DND-41 (cell line): ENCODE measurements around the gene FMOD.
A peak's percentile ranks its signal among the peaks of the same experiment; 100 is the strongest.

Experiments
- ATAC-seq: fragments of 200-7000 bp; cut with Tn5 transposase; 3 replicates; pipeline ENCODE4 v1.9.1; 2021; ENCODE audit warnings: low read depth; ENCODE audit not compliant: insufficient read depth
- DNase-seq: peaks from one replicate; pipeline ENCODE4 v3.0.0-alpha.2; 2020
- H2AFZ ChIP-seq: 2 replicates; pipeline ENCODE4 v1.6.0; 2012; ENCODE audit warnings: low read depth, low read length
- H3K27ac ChIP-seq: 2 replicates; pipeline ENCODE4 v1.5.1; 2012; ENCODE audit warnings: low read length, inconsistent platforms
- H3K27me3 ChIP-seq: fragments of 200-600 bp; sonication (generic); 2 replicates; pipeline ENCODE4 v1.6.0; 2012; ENCODE audit warnings: low read length, mild to moderate bottlenecking, inconsistent platforms; ENCODE audit not compliant: insufficient read depth, poor library complexity
- H3K36me3 ChIP-seq: 2 replicates; pipeline ENCODE4 v1.5.1; 2012; ENCODE audit warnings: low read length, inconsistent platforms; ENCODE audit not compliant: insufficient read depth
- H3K4me1 ChIP-seq: 2 replicates; pipeline ENCODE4 v1.5.1; 2012; ENCODE audit warnings: mild to moderate bottlenecking, low read length; ENCODE audit not compliant: insufficient read depth
- H3K4me2 ChIP-seq: 2 replicates; pipeline ENCODE4 v1.6.0; 2012; ENCODE audit warnings: mild to moderate bottlenecking, moderate library complexity, low read length, inconsistent platforms; ENCODE audit not compliant: insufficient read depth
- H3K4me3 ChIP-seq, 2 experiments: fragments of 200-600 bp in 1 of 2; shearing (Covaris generic) in 1 of 2; 2 replicates each; pipeline ENCODE4 v1.5.1; 2012 to 2016; ENCODE audit warnings: inconsistent platforms in 2 of 2, low read length in 2 of 2, mild to moderate bottlenecking in 2 of 2, low read depth in 1 of 2, moderate library complexity in 1 of 2
- H3K79me2 ChIP-seq: 2 replicates; pipeline ENCODE4 v1.6.0; 2012; ENCODE audit warnings: low read length, inconsistent platforms; ENCODE audit not compliant: insufficient read depth
- H3K9ac ChIP-seq: 2 replicates; pipeline ENCODE4 v1.6.0; 2012; ENCODE audit warnings: low read depth, mild to moderate bottlenecking, inconsistent platforms, low read length, moderate library complexity
- H3K9me3 ChIP-seq: 2 replicates; pipeline ENCODE4 v1.5.1; 2012; ENCODE audit warnings: low read length, moderate library complexity, mild to moderate bottlenecking, inconsistent platforms; ENCODE audit not compliant: insufficient read depth, severe bottlenecking
- H4K20me1 ChIP-seq: 2 replicates; pipeline ENCODE4 v1.6.0; 2012; ENCODE audit warnings: low read length; ENCODE audit not compliant: insufficient read depth
- CTCF ChIP-seq: IDR thresholded peaks from 2 replicates; pipeline ENCODE4 v1.5.1; 2012; ENCODE audit warnings: borderline replicate concordance, low read length, moderate library complexity, mild to moderate bottlenecking; ENCODE audit not compliant: poor library complexity, severe bottlenecking; ENCODE audit errors: extremely low read depth
- EZH2 ChIP-seq: IDR thresholded peaks from 3 replicates; pipeline ENCODE4 v1.6.1; 2012; ENCODE audit warnings: borderline replicate concordance, low read depth, mild to moderate bottlenecking, moderate library complexity, low read length, inconsistent platforms; ENCODE audit not compliant: severe bottlenecking

The FMOD gene

DNA sequence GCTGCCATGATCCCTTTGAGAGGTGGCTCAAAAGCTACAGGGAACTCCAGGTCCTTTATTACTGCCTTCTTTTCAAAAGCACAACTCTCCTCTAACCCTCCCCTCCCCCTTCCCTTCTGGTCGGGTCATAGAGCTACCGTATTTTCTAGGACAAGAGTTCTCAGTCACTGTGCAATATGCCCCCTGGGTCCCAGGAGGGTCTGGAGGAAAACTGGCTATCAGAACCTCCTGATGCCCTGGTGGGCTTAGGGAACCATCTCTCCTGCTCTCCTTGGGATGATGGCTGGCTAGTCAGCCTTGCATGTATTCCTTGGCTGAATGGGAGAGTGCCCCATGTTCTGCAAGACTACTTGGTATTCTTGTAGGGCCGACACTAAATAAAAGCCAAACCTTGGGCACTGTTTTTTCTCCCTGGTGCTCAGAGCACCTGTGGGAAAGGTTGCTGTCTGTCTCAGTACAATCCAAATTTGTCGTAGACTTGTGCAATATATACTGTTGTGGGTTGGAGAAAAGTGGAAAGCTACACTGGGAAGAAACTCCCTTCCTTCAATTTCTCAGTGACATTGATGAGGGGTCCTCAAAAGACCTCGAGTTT is 42.5 kb downstream of the FMOD start:
- Histone ChIP-seq H3K27ac (peak overlapping the region; percentile 51; the same call in 1 of the 2 replicates), H3K4me1 (peaks cover 58% of the 10 kb centered on the region), H2AFZ (no peak overlapping the region), H3K27me3 (no peaks in the 10 kb centered on the region), H4K20me1 (peaks cover 22% of the 10 kb centered on the region), H3K36me3 (peaks cover 35% of the 10 kb centered on the region), H3K4me2 (peak overlapping the region; percentile 63), H3K9me3 (no peaks in the 10 kb centered on the region), H3K79me2 (peaks cover 42% of the 10 kb centered on the region), H3K4me3 (peak overlapping the region in 1 of 2 experiments; percentile 45; a peak in 2 of 4 replicates), H3K9ac (peak overlapping the region; percentile 81; the same call in 1 of the 2 replicates)
- ATAC-seq = no peak
- no peak for TF ChIP-seq CTCF
- no peak for TF ChIP-seq EZH2
- no peak for DNase-seq

GRCh38 chr1:203307641-203308126 is 43.2 kb downstream of the FMOD start:
- H3K9ac ChIP-seq = peak overlapping the region; percentile 81
- H3K36me3 ChIP-seq = peaks cover 35% of the 10 kb centered on the region
- peak overlapping the region; percentile 63 for H3K4me2 ChIP-seq
- H4K20me1 ChIP-seq = peaks cover 22% of the 10 kb centered on the region
- H3K9me3 ChIP-seq = no peaks in the 10 kb centered on the region
- H3K27me3 ChIP-seq = no peaks in the 10 kb centered on the region
- H3K4me1 ChIP-seq = peaks cover 54% of the 10 kb centered on the region
- peak overlapping the region; percentile 51 for H3K27ac ChIP-seq
- no peak overlapping the region for H2AFZ ChIP-seq
- no peak for DNase-seq
- peaks cover 42% of the 10 kb centered on the region for H3K79me2 ChIP-seq
- ATAC-seq = no peak
- H3K4me3 ChIP-seq = peak overlapping the region in 1 of 2 experiments; percentile 45; a peak in 2 of 4 replicates
- TF ChIP-seq EZH2 (no peak), CTCF (no peak)

DNA sequence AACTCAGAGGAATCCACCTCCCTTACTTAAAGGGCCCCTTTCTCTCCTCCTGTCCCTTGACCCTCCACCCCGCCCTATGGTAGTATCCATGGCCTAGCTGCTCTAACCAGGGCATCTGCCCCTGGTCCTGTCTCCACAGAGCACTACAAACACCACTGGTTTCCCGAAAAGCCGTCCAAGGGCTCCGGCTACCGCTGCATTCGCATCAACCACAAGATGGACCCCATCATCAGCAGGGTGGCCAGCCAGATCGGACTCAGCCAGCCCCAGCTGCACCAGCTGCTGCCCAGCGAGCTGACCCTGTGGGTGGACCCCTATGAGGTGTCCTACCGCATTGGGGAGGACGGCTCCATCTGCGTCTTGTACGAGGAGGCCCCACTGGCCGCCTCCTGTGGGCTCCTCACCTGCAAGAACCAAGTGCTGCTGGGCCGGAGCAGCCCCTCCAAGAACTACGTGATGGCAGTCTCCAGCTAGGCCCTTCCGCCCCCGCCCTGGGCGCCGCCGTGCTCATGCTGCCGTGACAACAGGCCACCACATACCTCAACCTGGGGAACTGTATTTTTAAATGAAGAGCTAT is 43.9 kb downstream of the FMOD start:
- H4K20me1 ChIP-seq = peaks cover 22% of the 10 kb centered on the region
- H3K4me3 ChIP-seq = peak overlapping the region in 1 of 2 experiments; percentile 85; a peak in 2 of 4 replicates
- H3K36me3 ChIP-seq = peaks cover 35% of the 10 kb centered on the region
- H3K4me2 ChIP-seq = peak overlapping the region; percentile 63
- H3K9me3 ChIP-seq = no peaks in the 10 kb centered on the region
- peak overlapping the region; percentile 91 for H3K27ac ChIP-seq
- peaks cover 54% of the 10 kb centered on the region for H3K4me1 ChIP-seq
- H3K9ac ChIP-seq = peak overlapping the region; percentile 81
- H3K27me3 ChIP-seq = no peaks in the 10 kb centered on the region
- ATAC-seq = no peak
- no peak for TF ChIP-seq CTCF
- TF ChIP-seq EZH2 = no peak
- H3K79me2 ChIP-seq = peaks cover 42% of the 10 kb centered on the region
- no peak for DNase-seq
- H2AFZ ChIP-seq = no peak overlapping the region
